Measurements from ENCODE around the gene EEF2K.

The EEF2K gene

DNA sequence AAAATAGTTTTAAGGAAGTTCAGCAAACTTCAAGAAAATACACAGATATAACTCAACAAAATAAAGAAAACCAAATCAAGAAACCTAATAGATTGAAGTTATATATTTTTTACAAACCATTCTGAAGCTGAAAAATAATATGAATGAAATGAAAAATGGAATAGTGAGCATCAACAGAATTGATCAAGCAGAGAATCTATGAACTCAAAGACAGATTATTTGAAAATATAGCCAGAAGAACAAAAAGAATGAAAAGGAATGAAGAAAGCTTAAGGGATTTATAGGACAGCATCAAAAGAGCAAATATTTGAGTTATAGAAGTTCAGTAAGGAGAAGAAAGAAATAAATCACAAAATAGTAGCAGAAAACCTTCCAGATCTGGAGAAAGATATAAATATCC is 130.5 kb downstream of the EEF2K start:
- DNase-seq (ENCODE audit: low read depth), result no peak

DNA sequence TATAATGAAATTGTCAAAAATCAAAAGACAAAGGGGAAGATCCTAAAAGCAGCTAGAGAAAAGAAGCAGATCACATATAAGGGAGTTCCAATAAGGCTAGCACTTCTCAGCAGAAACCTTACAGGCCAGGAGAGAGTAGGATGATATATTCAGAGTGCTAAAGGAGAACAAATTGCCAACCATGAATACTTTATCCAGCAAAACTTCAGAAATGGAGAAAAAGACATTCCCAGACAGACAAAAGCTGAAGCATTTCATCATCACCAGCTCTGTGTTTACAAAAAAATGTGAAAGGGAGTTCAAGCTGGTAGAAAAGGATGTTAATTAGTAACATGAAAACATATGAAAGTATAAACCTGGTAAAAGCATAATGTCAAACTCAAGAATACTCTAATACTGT is 131.0 kb downstream of the EEF2K start:
- DNase-seq (ENCODE audit: low read depth), result no peak

DNA sequence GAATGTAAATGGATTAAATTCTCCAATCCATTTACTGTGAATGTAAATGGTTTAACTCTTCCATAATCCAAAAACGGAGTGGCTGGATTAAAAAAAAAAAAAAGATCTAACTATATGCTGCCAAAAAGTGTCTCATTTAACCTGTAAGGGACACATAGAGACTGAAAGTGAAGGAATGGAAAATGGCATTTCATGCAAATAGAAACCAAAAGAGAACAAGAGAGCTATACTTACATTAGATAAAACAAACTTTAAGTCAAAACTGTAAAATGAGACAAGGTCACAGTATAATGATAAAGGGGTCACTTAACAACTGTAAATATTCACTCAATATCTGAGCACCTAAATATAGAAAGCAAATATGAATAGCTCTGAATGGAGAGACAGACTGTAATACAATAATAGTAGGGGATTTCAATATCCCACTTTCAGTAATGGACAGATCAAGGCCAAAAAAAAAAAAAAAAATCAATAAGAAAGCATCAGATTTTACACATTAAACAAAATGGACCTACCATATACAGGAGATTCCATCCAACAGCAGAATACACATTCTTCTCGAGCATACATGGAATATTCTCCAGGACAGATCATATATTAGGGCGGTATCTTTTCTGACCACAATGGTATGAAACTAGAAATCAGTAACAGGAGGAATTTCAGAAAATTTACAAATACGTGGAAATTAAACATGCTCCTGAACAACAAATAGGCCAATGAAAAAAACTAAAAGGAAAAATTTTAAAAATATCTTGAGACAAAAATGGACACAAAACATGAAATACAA is 132.0 kb downstream of the EEF2K start:
- DNase-seq (ENCODE audit: low read depth), result no peak

All from GM04504 (cell line).